HepG2 (cell line): ENCODE measurements around the gene DGCR8. TPM values are rescaled to one million over a fixed set of nuclear protein-coding genes. Genes with fewer than 3 reads are reported as not detected.
A peak's percentile ranks its signal among the peaks of the same experiment; 100 is the strongest.

Source experiments
- BHLHE40 ChIP-seq: IDR thresholded peaks from 2 replicates; pipeline ENCODE4 v1.6.1; 2011; ENCODE audit warnings: low read length, improper control_type of control experiment
- CHCHD3 ChIP-seq: sonication (generic); formaldehyde crosslinking; IDR thresholded peaks from 2 replicates; pipeline ENCODE4 v1.8.0; 2022; ENCODE audit warnings: mild to moderate bottlenecking, missing genetic modification reagents, moderate library complexity
- DNMT1 ChIP-seq: sonication (generic); formaldehyde crosslinking; IDR thresholded peaks from 2 replicates; pipeline ENCODE4 v1.5.1; 2020; ENCODE audit warnings: mild to moderate bottlenecking, missing genetic modification reagents
- DNMT3B ChIP-seq: conservative IDR thresholded peaks from 2 replicates; pipeline ENCODE4 v1.6.1; 2016; ENCODE audit warnings: missing biosample characterization, control low read depth
- HMG20B ChIP-seq: conservative IDR thresholded peaks from 2 replicates; pipeline ENCODE4 v1.6.1; 2016; ENCODE audit warnings: missing genetic modification reagents, missing compliant biosample characterization
- ISL2 ChIP-seq: sonication (generic); formaldehyde crosslinking; IDR thresholded peaks from 2 replicates; pipeline ENCODE4 v1.5.0; 2020; ENCODE audit warnings: missing genetic modification reagents
- MED1 ChIP-seq: sonication (generic); formaldehyde crosslinking; IDR thresholded peaks from 2 replicates; pipeline ENCODE4 v1.4.0; 2020; ENCODE audit warnings: missing genetic modification reagents
- MXI1 ChIP-seq: IDR thresholded peaks from 3 replicates; pipeline ENCODE4 v1.6.1; 2012; ENCODE audit warnings: low read depth, low read length, inconsistent platforms, borderline replicate concordance
- NR1H2 ChIP-seq: sonication (generic); formaldehyde crosslinking; IDR thresholded peaks from 2 replicates; pipeline ENCODE4 v1.8.1; 2022; ENCODE audit warnings: low read depth, missing genetic modification reagents, borderline replicate concordance
- PTBP1 ChIP-seq: fragments of 200-400 bp; formaldehyde crosslinking; IDR thresholded peaks from 2 replicates; pipeline ENCODE4 v1.6.1; 2018; ENCODE audit warnings: low read length, low read depth; ENCODE audit not compliant: poor library complexity, severe bottlenecking
- RFX5 ChIP-seq: IDR thresholded peaks from 2 replicates; pipeline ENCODE4 v1.6.1; 2011; ENCODE audit warnings: low read depth, low read length, improper control_type of control experiment
- RFXANK ChIP-seq: IDR thresholded peaks from 2 replicates; pipeline ENCODE4 v1.6.1; 2016
- RXRA ChIP-seq: sonication (generic); formaldehyde crosslinking; IDR thresholded peaks from 2 replicates; pipeline ENCODE4 v1.5.1; 2020; ENCODE audit warnings: missing genetic modification reagents
- SMAD9 ChIP-seq: sonication (generic); formaldehyde crosslinking; IDR thresholded peaks from 2 replicates; pipeline ENCODE4 v1.5.1; 2020; ENCODE audit warnings: mild to moderate bottlenecking, missing genetic modification reagents
- SOX13 ChIP-seq, 3 experiments: fragments of 450-650 bp in 1 of 3; sonication (generic) in 1 of 3; formaldehyde crosslinking in 1 of 3; IDR thresholded peaks in 2 of 3; conservative IDR thresholded peaks in 1 of 3; 2 replicates each; pipeline versions ENCODE4 v1.5.0 to v1.6.1; 2016 to 2020; ENCODE audit warnings: antibody characterized with exemption in 1 of 3, mild to moderate bottlenecking in 1 of 3, missing compliant biosample characterization in 1 of 3, missing genetic modification reagents in 1 of 3, moderate library complexity in 1 of 3
- TEF ChIP-seq: sonication (generic); formaldehyde crosslinking; IDR thresholded peaks from 2 replicates; pipeline ENCODE4 v1.5.0; 2020; ENCODE audit warnings: missing genetic modification reagents
- TFAP4 ChIP-seq: sonication (generic); IDR thresholded peaks from 2 replicates; pipeline ENCODE4 v1.6.1; 2016; ENCODE audit warnings: low read depth, borderline replicate concordance
- ZBTB37 ChIP-seq: sonication (generic); formaldehyde crosslinking; IDR thresholded peaks from 2 replicates; pipeline ENCODE4 v1.4.0; 2020; ENCODE audit warnings: mild to moderate bottlenecking, missing genetic modification reagents
- ZMAT5 ChIP-seq: sonication (generic); formaldehyde crosslinking; IDR thresholded peaks from 2 replicates; pipeline ENCODE4 v1.5.0; 2020; ENCODE audit warnings: mild to moderate bottlenecking, low read depth, missing genetic modification reagents, borderline replicate concordance
- ZNF3 ChIP-seq: IDR thresholded peaks from 2 replicates; pipeline ENCODE4 v1.7.0; 2017; ENCODE audit warnings: inconsistent platforms
- ZNF451 ChIP-seq: sonication (generic); formaldehyde crosslinking; IDR thresholded peaks from 2 replicates; pipeline ENCODE4 v1.5.0; 2020; ENCODE audit warnings: mild to moderate bottlenecking, missing genetic modification reagents
- ZNF550 ChIP-seq: sonication (generic); formaldehyde crosslinking; IDR thresholded peaks from 2 replicates; pipeline ENCODE4 v1.4.0; 2020; ENCODE audit warnings: mild to moderate bottlenecking, missing genetic modification reagents, borderline replicate concordance
- ZNF687 ChIP-seq: sonication (generic); formaldehyde crosslinking; IDR thresholded peaks from 2 replicates; pipeline ENCODE4 v1.5.1; 2020; ENCODE audit warnings: mild to moderate bottlenecking, missing genetic modification reagents, moderate library complexity
- polyA plus RNA-seq, 8 experiments: library from polyadenylated mRNA; depleted of rRNA in 3 of 8; stranded (reverse) in 7 of 8; unstranded in 1 of 8; fragments of >200 nt; fragmentation: Illumina TruSeq in 4 of 8; extraction: Trizol in 4 of 8; gene quantifications; 2 replicates each; pipeline versions ENCODE4 v1.2.1 to v1.2.3, GENCODE V29; 2011 to 2016; ENCODE audit warnings: low read depth in 4 of 8, missing spikeins in 1 of 8, mixed read lengths in 1 of 8; ENCODE audit not compliant: insufficient read depth in 1 of 8
- total RNA-seq, 5 experiments: library from RNA; depleted of rRNA; stranded (reverse); fragments of >200 nt; fragmentation: Illumina TruSeq; extraction: Trizol; gene quantifications; 2 replicates each; pipeline ENCODE4 v1.2.3, GENCODE V29; 2016; ENCODE audit warnings: low read depth in 1 of 5

The DGCR8 gene
- total and polyA plus RNA-seq, 2 of the 13 experiments (the other 11 are each of a cell fraction or from before 2014, with no cell fraction given), result 10.2 to 23.2 TPM

- TF ChIP-seq MED1 (CRISPR knock-in tag) (no peak), RFXANK (CRISPR knock-in tag) (no peak), PTBP1 (no peak), ZNF687 (CRISPR knock-in tag) (peak; percentile 89), ZNF550 (CRISPR knock-in tag) (no peak), TFAP4 (no peak), BHLHE40 (no peak), MXI1 (peak; percentile 59; the same call in 1 of the 3 replicates), ZBTB37 (CRISPR knock-in tag) (no peak), ZNF451 (CRISPR knock-in tag) (0 out of 2 replicates have a peak, but pooled peaks have one; percentile 56), RFX5 (no peak), DNMT3B (CRISPR knock-in tag) (no peak), ZMAT5 (CRISPR knock-in tag) (no peak), TEF (no peak), DNMT1 (CRISPR knock-in tag) (no peak), ZNF3 (CRISPR knock-in tag) (no peak), SMAD9 (no peak), CHCHD3 (no peak), SOX13 (IDR thresholded peaks at IDR 0.05) (no peak), SOX13 (CRISPR knock-in tag; conservative IDR thresholded peaks at IDR 0.05 in 1 of 2, IDR thresholded peaks at IDR 0.05 in 1 of 2) (no peak), RXRA (peak; percentile 73), ISL2 (CRISPR knock-in tag) (no peak), NR1H2 (CRISPR knock-in tag) (no peak), HMG20B (no peak)
Observed at GRCh38 chr22:20084547-20085413, 4.7 kb downstream of the DGCR8 start (continued).
